GM20431 (cell line): ENCODE measurements around the gene TYW1.
"Not testable (repeated sequence)": the region's sequence is repeated elsewhere in the genome, so short reads cannot be mapped to it uniquely, and the experiment has no call there.

Source experiments
- in situ Hi-C: fragments of 300-500 bp; cut with MseI, MboI; formaldehyde crosslinking; loops from one replicate; pipeline ENCODE4 v1.15.0; 2020; ENCODE audit warnings: low sequenced_read_pairs; ENCODE audit not compliant: unreplicated experiment

The TYW1 gene

GRCh38 chr7:67042781-67043558, 46.3 kb downstream of the TYW1 start:
- in situ Hi-C loops: not testable (repeated sequence)

- in situ Hi-C loops: not testable (repeated sequence)
Measured at GRCh38 chr7:67043559-67043930, 46.9 kb downstream of the TYW1 start.

- in situ Hi-C loops: no loop called here
Measured at GRCh38 chr7:67045496-67045995, 48.9 kb downstream of the TYW1 start.

- in situ Hi-C loops: not testable (repeated sequence)
Measured at GRCh38 chr7:67046819-67047218, 50.2 kb downstream of the TYW1 start.

- in situ Hi-C loops: not testable (repeated sequence)
Measured at GRCh38 chr7:67049908-67050307, 53.3 kb downstream of the TYW1 start.

- in situ Hi-C loops: not testable (repeated sequence)
Measured at GRCh38 chr7:67052161-67052560, 55.5 kb downstream of the TYW1 start.

GRCh38 chr7:67056683-67057082, 60.0 kb downstream of the TYW1 start:
- in situ Hi-C loops: no loop called here

GRCh38 chr7:67061321-67061720, 64.7 kb downstream of the TYW1 start:
- in situ Hi-C loops: not testable (repeated sequence)

GRCh38 chr7:67062802-67063201, 66.2 kb downstream of the TYW1 start:
- in situ Hi-C loops: not testable (repeated sequence)

GRCh38 chr7:67066950-67067622, 70.5 kb downstream of the TYW1 start:
- in situ Hi-C loops: not testable (repeated sequence)

GRCh38 chr7:67076120-67076519, 79.5 kb downstream of the TYW1 start:
- in situ Hi-C loops: not testable (repeated sequence)

- in situ Hi-C loops: not testable (repeated sequence)
Measured at GRCh38 chr7:67082880-67083279, 86.2 kb downstream of the TYW1 start.

- in situ Hi-C loops: not testable (repeated sequence)
Measured at GRCh38 chr7:67089261-67089660, 92.6 kb downstream of the TYW1 start.

- in situ Hi-C loops: not testable (repeated sequence)
Measured at GRCh38 chr7:67091053-67091452, 94.4 kb downstream of the TYW1 start.

GRCh38 chr7:67098031-67098430, 101.4 kb downstream of the TYW1 start:
- in situ Hi-C loops: not testable (repeated sequence)

- in situ Hi-C loops: not testable (repeated sequence)
Measured at GRCh38 chr7:67099406-67099805, 102.8 kb downstream of the TYW1 start.

GRCh38 chr7:67100038-67100437, 103.4 kb downstream of the TYW1 start:
- in situ Hi-C loops: not testable (repeated sequence)

GRCh38 chr7:67100956-67101361, 104.3 kb downstream of the TYW1 start:
- in situ Hi-C loops: no loop called here

- in situ Hi-C loops: not testable (repeated sequence)
Measured at GRCh38 chr7:67104937-67105336, 108.3 kb downstream of the TYW1 start.

- in situ Hi-C loops: no loop called here
Measured at GRCh38 chr7:67105377-67105776, 108.7 kb downstream of the TYW1 start.

GRCh38 chr7:67106255-67106654, 109.6 kb downstream of the TYW1 start:
- in situ Hi-C loops: not testable (repeated sequence)
